ENCODE data around the gene ZCCHC24. TPM values are rescaled to one million over a fixed set of nuclear protein-coding genes. Genes with fewer than 3 reads are reported as not detected.

The ZCCHC24 gene
- total RNA-seq, 1 experiment from 2014 or later: 3.8 TPM

- DNase-seq: no peak
- H3K27ac ChIP-seq (ENCODE audit: insufficient read length, low read depth, low read length): no peak overlapping the region
- no peak overlapping the region for H4K5ac ChIP-seq (ENCODE audit: insufficient read length, low read depth, low read length)
- no peak overlapping the region for H3K18ac ChIP-seq (ENCODE audit: insufficient read length, low read depth, low read length)
- H4K91ac ChIP-seq (ENCODE audit: insufficient read length, low read depth, low read length): no peak overlapping the region
- no peak overlapping the region for H2BK12ac ChIP-seq (ENCODE audit: insufficient read length, low read depth, low read length)
- H2BK5ac ChIP-seq (ENCODE audit: insufficient read length, low read length): no peak overlapping the region
- peaks cover 2% of the 10 kb centered on the region; the same call in 1 of the 2 replicates for H3K4me1 ChIP-seq (ENCODE audit: insufficient read depth, low read length)
- H2BK120ac ChIP-seq (ENCODE audit: low read depth, low read length, poor library complexity, severe bottlenecking): no peak overlapping the region
- H3K27ac Mint-ChIP-seq: no peak overlapping the region
- no peak overlapping the region for H4K8ac ChIP-seq (replicated peaks; ENCODE audit: insufficient read length, low read depth, low read length)
- no peaks in the 10 kb centered on the region for H3K36me3 Mint-ChIP-seq (ENCODE audit: insufficient read depth in 1 of 3, low read depth in 3 of 3)
- H3K79me2 ChIP-seq (ENCODE audit: insufficient read depth, low read length): no peaks in the 10 kb centered on the region
- no peak overlapping the region for H2BK20ac ChIP-seq (ENCODE audit: low read depth, low read length, poor library complexity, severe bottlenecking)
- no peak overlapping the region for H3K9ac ChIP-seq (ENCODE audit: extremely low read depth, insufficient read length, low read length)
- H3K23me2 ChIP-seq (ENCODE audit: insufficient read length, low read depth, low read length, poor library complexity, severe bottlenecking): no peaks in the 10 kb centered on the region
- H3K23ac ChIP-seq (ENCODE audit: insufficient read length, low read depth, low read length): no peak overlapping the region
- peaks cover 1% of the 10 kb centered on the region; the same call in 1 of the 2 replicates for H3K27me3 Mint-ChIP-seq (ENCODE audit: low read depth)
- no peaks in the 10 kb centered on the region for H4K20me1 ChIP-seq (ENCODE audit: control insufficient read depth, insufficient read depth, insufficient read length)
- WGBS (ENCODE audit: extremely low coverage, insufficient read length, low lambda C conversion rate): no CpG with 5 or more reads among the region's 9 CpGs
- no peak overlapping the region for H3K4me3 Mint-ChIP-seq
- H3T11ph ChIP-seq (ENCODE audit: low read length): no peak overlapping the region
- H3K14ac ChIP-seq (ENCODE audit: insufficient read depth, low read length): no peak overlapping the region
- H2BK15ac ChIP-seq (ENCODE audit: low read depth, low read length): no peak overlapping the region
- H2AK5ac ChIP-seq (ENCODE audit: insufficient read length, low read length): no peak overlapping the region
- no peak overlapping the region for H3K4me2 ChIP-seq (ENCODE audit: insufficient read depth, insufficient read length, low read length)
- H3K4me1 Mint-ChIP-seq: peaks cover 9 to 15% of the 10 kb centered on the region in 2 experiments
- no peak overlapping the region for H2AFZ ChIP-seq (ENCODE audit: low read length)
- H3K9me3 ChIP-seq (ENCODE audit: control insufficient read depth, low read depth, low read length): no peaks in the 10 kb centered on the region
- H3K27me3 ChIP-seq (ENCODE audit: insufficient read depth, low read length): no peaks in the 10 kb centered on the region
- H3K79me1 ChIP-seq (ENCODE audit: insufficient read depth, low read depth, low read length, poor library complexity, severe bottlenecking): no peaks in the 10 kb centered on the region
- no peak overlapping the region for H3K56ac ChIP-seq (ENCODE audit: insufficient read length, low read depth, low read length)
- TF ChIP-seq CTCF (conservative IDR thresholded peaks at IDR 0.05): no peak
- no peaks in the 10 kb centered on the region for H3K9me3 Mint-ChIP-seq
- H3K4ac ChIP-seq (ENCODE audit: low read depth, low read length): no peak overlapping the region
Observed at GRCh38 chr10:79409726-79410085, 35.7 kb downstream of the ZCCHC24 start.
